ENCODE measurements around the gene FOXRED1.
"Not testable (repeated sequence)": the region's sequence is repeated elsewhere in the genome, so short reads cannot be mapped to it uniquely, and the experiment has no call there.

The FOXRED1 gene

DNA sequence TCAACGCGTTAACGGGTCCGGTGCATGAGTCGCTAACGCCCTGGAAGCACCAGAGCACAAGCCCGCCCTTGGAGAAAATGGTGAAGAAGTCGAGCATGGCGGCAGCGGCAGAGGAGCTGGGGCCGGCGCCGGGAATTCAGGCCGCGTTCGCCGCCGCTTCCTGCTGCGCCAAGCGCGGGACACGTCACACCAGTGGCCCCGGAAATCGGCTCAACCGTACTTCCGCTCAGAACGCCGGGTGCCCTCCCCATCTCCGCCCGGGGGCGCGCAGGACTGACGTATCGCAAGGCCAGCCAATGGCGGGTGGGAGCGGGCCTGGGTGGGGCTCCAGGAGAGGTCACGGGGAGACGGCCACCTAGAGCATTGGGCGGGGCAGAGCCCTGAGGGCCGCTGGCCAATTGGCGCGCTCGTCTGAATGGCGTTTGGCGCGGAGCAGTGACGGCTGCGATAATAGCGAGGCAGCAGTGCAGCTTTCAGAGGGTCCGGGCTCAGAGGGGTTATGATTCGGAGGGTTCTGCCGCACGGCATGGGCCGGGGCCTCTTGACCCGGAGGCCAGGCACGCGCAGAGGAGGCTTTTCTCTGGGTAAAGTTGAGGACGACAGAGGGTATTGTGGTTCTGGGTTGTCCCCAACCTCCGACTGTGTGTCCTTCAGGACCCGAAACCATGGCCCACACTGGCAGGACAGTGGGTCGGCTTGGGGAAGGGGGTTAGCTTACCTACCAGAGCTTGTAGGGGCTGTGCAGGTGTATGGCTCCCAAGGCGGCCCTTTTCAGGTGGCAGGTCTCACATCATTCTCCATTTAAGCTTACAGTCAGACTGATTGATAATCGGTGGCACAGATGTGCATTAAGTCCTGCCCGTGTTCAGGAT is at the start of gene FOXRED1, which contains the start of gene SRPRA:
TSS of gene FOXRED1 (plus strand) at position 447 of the 872 bp plus-strand sequence. CDS start at position 500, 53 bp downstream.
TSS of gene SRPRA (minus strand) at position 188 of the 872 bp plus-strand sequence. CDS start at position 97, 91 bp downstream.
- peak; percentile 98 to 99 (median 99) for DNase-seq

DNA sequence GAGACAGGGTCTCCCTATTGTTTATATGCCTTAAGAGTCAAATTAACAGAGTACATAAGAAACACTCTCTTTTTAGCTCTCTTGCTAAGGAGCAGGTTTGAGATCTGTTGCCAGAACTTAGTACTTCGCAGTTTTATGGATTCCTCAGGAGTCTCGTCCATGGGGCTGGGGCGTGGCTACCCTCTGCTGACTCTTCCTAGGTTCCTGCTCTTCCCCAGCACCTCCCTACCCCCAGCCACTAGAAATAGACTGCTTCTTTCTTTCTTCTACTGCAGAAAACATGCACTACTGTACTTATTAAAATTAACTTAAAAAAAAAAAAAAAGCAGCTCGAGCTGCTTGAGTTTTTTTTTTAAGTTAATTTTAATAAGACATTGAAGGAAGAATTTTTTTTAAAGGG is 49.4 kb upstream of the FOXRED1 start:
- no peak for DNase-seq

DNA sequence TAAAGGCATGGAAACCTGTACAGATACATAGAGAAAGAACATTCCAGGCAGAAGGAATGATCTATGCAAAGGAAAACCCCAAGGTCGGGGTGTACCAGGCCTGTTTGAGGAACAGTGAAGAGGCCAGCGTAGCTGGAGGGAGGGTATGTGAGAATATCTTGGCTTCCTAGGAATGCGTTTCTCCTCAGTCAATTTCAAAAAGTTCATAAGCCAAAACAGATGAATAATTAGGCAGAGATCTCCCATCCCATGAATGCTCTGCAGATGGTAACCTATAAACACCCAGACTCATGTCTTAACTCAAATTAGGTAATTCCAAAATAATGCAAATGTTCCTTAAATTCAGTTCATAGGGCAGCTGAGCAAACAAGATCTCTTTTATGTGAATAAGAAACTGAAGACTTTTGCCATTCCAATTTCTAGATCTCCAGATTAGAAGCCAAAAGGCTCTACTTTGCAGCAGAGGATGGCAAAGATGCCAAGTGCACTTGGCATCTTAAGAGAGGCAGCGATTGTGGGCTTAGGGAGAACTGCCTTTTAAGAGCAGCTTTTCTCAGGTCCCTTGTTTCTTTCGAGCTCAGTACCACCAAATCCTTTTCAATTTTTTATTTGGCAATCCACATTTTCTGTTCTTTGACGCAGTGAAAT is 44.2 kb upstream of the FOXRED1 start:
- no peak for DNase-seq

DNA sequence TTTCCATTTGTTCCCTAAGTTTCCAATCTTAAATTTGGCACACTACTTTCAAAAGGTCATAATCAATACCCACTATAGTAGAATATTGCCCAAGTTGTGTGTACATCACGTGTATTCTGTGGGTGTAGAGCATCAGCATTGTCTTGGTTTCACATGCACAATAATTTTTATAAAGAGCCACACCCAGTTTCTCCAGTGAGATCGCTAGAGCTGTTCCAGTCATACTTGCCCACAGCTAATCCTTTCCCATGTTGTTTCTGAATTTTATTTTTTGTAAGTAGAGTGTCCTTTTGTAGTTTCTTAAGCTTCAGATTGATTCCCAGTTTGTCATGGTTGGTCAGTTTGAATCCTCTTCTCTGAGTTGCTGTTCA is 43.7 kb upstream of the FOXRED1 start:
- no peak for DNase-seq

DNA sequence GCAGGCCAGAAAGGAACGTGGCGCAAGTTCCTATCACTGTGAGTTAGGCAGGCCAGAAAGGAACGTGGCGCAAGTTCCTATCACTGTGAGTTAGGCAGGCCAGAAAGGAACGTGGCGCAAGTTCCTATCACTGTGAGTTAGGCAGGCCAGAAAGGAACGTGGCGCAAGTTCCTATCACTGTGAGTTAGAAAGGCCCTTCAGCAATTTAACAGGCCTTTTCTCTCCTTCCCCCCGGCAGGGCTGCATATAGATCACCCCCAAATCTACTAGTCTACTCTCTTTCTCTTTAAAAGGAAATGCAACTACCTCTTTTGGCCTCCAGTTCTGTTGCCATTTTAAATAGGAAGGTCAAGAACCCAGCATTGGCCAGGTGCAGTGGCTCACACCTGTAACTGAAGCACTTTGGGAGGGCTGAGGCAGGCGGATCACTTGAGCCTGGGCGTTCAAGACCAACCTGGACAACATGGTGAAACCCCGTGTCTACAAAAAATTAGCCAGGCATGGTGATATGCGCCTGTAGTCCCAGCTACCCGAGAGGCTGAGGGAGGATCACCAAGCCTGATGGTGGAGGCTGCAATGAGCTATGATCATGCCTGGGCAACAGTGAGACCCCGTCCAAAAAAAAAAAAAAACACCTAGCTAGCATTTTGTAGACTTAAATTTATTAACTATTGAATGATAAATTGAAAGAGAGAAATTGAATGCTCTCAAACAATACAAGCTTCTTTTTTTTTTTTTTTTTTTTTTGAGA is 42.4 kb upstream of the FOXRED1 start:
- DNase-seq: no peak

DNA sequence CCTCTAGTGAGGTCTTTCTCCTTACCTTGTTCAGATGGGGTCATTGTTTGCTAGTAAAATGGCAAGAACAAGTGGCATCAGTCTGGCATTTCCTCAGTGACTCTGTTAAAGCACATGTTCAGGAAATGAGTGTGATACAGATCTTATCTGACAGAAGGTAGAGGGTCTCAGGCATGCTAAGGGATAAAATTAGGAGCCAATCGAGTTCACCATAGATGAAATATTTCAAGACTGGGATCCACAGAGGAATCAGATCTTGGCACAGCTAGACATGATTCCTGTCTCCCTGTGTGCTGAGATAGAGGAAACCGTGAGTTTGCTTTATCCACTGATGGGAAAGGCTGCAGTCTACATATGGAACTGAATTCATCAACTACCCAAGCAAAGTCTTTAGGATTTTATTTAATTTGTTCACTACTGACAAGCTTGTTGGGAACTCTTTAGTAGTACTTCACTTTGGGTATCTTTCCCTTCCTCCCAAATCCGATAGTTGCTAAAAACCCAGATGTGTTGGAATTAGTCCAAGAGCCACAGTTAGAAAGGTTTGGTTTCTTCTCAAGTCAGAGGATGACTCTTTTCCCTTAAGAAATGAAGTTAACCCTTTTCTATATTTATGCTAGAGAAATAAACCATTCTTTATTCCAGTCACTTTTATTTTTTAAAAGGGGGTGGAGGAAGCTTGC is 39.0 kb upstream of the FOXRED1 start:
- DNase-seq: no peak

DNA sequence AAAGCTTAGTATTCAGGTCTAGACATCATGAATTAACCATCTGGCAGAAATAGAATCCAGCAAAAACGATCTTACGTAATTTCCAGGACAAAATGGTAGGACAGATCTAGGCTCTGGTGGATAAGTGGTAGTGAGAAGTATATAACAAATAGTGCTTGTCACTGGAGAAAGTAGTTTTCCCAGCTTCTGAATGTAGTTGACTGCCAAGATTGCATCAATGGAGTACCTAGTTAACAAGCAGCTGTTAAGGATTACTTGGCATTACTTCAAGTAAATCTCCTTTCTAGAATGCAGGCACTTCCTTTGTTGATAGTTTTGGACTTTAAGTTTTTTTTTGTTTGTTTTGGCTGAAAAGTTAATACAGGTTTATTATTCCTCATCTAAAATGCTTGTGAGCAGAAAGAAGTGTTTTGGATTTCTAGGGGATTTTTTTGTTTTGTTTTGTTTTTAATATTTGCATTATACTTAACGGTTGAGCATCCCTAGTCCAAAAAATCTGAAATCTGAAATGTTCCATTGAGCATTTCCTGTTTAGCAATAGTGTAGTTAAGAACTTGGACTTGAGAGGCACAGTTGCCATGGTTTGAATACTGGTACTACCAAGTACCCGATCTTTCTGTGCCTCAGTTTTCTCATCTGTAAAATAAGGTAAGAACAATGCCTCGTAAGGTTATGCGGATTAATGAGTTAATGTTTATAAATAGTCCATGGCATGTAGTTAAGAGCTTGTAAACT is 37.1 kb upstream of the FOXRED1 start:
- no peak for DNase-seq

DNA sequence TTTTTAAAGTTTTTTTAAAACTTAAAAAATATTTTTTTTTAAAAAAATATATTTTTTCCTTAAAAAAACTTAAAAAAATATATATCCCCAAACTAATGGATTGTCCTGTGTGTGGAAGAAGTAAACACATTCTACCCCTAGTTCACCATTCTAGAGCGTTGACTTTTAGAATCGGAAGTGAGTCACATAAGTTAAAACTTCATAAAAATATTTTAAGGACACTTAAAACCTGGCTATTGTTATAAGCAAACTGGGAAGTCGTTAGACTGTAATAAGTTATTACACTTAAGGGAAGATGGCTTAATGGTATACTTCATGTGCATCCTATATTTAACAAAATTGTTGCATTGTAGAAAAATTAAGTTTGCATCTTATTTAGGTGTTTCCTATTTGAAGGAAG is 36.3 kb upstream of the FOXRED1 start:
- no peak for DNase-seq

DNA sequence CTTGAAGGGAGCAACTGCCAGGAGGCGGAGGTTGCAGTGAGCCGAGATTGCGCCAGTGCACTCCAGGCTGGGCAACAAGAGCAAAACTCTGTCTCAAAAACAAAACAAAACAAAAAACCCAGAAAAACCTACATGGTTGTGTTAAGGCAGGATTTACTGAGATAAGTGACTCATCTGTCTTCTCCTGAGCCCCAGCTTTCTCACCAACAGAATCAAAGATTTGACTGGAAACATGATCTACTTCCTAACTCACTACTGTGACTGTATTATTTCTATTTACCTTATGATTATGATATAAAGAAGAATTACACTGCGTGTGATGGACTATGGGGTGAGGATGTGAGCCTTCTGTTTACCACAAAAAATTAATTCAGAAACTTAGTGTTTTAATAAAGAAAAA is 35.6 kb upstream of the FOXRED1 start:
- DNase-seq: no peak

DNA sequence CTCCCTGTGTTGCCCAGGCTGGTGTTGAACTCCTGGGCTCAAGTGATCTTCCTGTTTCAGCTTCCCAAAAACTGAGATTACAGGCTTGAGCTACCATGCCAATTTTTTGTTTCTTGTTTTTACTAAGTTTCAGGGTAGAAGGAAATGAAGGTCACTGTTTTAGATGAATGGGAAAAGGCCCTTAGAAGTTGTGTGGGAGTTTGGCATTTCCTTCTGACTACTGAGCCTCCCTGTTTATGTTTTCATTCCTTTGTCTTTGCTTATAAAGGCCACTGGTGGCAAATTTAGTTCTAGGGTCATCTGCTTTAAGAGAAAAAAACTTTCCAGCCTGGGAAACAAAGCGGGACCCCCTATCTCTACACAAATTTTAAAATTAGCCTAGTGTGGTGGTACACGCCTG is 22.3 kb upstream of the FOXRED1 start:
- no peak for DNase-seq

DNA sequence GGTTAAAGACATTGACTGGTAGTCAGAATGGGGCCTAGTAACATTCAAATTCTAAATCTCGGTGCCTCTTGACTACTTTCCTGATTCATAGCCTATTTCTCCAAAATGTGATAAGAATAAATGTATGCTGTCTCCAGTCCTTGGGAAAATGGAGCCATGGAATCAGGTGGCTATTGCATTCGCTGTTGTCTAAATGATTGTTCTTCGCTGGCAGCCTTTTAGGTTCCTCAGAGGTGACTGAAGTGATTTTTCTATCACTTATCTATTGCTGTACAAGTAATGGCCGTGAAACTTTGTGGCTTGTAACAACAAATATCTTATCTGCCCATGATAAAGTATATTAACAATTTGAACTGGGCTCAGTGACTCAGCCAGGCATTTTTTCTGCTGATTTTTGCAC is 15.7 kb upstream of the FOXRED1 start:
- DNase-seq: no peak

DNA sequence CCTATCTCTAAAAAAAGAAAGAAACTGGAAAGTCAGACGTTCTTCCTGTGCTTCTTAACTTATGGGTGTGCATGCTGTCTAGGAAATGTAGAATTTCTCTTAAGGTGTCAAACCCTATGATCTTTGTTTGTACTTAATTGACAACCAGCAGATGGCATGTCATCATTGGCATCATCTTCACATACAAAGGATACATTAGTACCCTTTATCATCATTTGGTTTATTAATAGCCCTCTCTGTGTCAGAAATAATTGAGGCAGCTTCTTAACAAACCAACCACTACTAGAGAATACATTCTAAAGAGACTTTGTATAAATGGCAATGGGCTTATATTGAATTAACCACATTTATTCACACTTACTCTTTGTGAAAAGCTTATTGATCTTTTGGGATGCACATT is 14.1 kb upstream of the FOXRED1 start:
- no peak for DNase-seq

DNA sequence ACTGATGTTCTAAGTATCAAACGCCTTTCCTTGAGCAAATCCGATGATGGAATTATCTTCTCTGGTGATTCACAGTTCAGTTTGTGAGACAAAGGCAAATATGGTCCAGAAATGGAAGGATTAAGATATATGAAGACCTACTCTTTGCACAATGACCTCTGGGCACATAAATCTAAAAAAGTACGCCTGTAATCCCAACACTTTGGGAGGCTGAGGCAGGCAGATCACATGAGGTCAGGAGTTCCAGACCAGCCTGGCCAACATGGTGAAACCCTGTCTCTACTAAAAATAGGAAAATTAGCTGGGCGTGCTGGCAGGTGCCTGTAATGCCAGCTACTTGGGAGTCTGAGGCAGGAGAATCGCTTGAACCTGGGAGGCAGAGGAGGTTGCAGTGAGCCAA is 13.4 kb upstream of the FOXRED1 start:
- DNase-seq: not testable (repeated sequence)

DNA sequence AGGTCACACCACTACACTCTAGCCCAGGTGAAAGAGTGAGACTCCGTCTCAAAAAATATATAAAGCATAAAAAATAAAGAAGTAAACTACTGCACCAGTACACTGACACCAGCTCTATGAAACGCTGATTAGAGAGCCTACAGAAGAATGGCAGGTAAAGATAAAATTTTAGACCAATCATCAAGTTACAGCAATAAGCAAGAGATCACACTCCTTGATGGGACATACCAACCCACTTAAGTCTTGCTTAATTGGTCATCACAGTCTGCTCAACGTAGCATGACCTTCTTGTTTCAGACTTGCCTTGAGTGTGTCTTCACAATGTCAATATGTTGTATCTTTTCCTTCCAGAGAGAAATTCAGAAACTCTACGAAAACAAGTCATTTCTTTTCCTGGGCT is 12.7 kb upstream of the FOXRED1 start:
- DNase-seq: no peak

DNA sequence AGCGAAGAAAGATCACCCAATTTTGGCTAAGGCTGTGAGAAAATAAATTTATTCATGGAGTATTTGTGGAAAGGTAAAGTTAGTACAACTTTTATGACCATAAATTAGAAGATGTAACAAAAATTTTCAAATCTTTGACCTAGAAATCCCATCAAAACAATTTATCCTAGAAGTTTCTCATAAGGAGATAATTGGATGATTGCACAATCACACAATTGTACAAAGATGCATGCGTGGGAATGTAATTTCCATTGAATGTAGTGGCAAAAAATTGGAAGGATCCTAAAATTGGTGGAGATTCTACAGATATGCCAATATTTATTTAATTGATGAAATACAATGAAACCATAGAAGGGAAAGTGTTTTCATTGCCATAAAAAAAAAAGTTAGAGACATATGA is 11.8 kb upstream of the FOXRED1 start:
- DNase-seq: no peak

DNA sequence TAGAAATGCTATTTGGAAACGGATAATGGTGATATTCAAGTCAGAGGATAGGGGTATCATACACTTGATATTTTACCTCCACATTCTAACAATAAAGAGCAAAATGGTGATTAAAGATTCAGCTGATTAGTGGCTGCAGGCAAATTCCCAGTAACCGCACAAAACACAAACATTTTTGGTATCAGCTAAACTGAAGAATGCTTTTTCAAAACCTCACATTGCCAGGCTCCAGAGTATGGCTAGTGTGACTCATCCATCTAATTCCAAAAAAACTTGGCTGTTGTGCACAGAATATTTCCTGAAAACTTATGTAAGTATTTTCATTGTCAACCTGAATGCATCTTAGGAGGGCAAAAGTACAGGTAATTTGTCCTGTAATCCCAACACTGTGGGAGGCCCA is 11.2 kb upstream of the FOXRED1 start:
- DNase-seq: no peak

DNA sequence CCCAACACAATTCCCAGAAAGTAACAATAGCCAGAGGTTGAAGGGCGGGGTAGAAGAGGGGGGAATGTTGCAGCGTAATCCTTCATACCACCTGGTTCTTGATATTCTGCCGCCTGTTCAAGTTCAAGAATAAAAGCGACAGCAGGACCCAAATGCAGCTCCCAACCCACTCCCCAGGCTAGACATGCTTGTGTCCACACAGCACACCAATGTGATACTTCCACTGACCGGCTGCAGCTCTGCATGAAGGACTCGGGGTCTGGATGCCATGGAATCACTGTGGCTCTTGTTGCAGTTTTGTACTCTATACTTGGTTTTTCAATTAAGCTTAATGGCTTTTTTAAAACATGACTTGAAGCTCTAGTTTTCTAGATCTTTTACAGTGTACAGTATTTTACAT is 6.7 kb upstream of the FOXRED1 start:
- DNase-seq: no peak

DNA sequence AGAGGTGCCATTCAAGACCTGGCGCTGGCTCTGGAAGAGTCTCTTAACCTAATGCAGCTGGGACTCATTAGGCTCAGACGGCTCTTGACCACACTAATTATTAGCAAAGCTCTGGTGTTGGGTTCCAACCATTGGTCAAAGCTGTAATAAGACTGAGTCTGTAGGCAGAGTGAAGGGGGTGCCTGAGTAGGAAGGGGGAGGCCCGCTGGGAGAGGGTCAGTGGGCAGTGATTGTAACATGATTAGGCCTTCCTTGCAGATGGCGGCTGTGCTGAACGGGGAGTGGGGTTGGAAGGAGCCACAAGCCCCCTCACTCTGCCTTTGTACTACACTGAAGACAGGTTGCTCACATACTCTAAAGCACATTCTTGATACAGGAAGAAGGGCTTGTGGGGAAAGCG is 5.5 kb upstream of the FOXRED1 start:
- DNase-seq: no peak

DNA sequence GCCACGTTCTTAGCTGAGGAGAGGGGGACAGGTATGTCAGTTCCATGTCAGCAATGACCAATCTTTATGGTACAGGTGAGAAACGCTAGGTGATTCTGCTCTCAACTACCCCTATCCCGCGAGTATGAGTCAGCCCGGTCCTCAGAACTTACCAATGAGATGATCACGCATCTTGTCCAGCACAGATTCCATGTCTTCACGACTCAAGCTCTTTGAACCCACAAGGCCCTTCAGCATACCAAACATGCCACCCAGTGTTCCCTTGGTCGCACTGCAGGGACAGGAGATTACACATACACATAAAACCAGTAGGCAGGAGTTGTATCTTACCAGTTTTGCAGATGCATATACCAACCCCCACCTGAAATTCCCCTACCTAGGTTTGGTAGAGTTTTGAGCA is 3.1 kb upstream of the FOXRED1 start:
- peak in 1 of 6 experiments; percentile 7 for DNase-seq

DNA sequence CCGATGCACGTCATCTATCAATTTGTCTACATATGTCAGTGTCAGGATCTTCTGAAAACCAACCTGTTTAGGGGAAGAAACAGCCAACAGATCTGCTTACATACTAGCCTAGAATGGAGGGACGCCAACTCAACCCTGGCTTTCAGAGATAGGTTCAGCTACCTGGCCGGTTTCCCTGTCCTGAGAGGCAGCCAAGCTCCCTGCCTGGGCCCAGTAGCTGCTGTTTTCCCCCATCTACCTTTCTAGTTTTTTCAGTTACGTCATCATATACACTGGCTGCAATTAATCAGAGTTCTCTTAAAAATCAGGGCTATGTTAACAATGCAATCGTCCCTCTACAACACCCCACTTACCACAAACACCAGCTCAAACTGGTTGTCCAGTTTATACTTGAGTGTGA is 1.3 kb upstream of the FOXRED1 start:
- DNase-seq: no peak

DNA sequence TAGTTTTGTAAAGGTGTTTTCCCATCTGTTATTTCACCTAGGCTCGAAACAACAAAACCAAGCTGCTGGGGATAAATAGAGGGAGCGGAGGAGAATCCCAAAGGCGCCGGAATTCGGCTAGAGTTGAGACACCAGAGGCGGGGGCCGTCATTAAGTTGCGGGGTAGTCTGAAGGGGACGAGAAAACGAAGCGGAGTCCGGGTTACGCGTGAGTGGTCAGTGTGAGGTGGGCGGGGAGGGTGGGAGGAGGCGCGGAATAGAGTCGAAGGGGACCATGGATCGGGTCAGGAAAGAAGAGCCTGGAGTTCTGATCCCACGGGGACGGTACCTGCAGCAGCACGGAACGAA is 620 bp upstream of the FOXRED1 start:
- DNase-seq: no peak

DNA sequence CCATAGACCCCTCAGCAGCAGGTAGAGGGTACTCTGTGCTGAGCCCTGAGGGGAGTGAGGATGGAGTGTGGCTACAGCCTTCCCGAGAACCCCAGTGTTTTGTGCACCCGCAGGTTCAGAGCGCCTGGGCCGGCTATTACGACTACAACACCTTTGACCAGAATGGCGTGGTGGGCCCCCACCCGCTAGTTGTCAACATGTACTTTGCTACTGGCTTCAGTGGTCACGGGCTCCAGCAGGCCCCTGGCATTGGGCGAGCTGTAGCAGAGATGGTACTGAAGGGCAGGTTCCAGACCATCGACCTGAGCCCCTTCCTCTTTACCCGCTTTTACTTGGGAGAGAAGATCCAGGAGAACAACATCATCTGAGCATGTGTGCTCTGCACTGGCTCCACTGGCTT is 8.4 kb downstream of the FOXRED1 start:
- no peak for DNase-seq

DNA sequence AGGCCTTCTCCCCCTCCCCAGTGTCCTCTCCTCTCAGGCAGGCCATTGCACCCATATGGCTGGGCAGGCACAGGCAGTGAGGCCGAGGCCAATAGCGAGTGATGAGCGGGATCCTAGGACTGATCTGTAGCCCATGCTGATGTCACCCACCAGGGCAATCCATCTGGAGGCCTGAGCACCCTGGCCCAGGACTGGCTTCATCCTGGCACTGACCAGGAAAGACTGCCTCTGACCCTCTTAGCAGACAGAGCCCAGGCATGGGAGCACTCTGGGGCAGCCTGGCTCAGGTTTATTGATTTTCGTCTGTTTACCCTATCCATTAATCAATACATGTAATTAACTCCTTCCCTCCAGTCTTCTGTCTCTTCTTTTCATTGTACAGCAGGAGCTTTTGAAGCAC is 8.8 kb downstream of the FOXRED1 start:
- DNase-seq: no peak

Data from stimulated activated naive CD4-positive, alpha-beta T cell (primary cell).